OCI-LY7 (cell line): ENCODE results near the gene AGRN. TPM values are rescaled to one million over a fixed set of nuclear protein-coding genes. Genes with fewer than 3 reads are reported as not detected.

Experiments used
- BruUV-seq: library from RNA; stranded (reverse); fragments of 400-500 nt; replicated peaks from 2 replicates; lab custom pipeline; 2021; lab: Mats Ljungman, UMichigan
- CTCF ChIA-PET: fragments of 300-600 bp; sonication (Branson Sonifier 250); formaldehyde crosslinking; loops from one replicate; lab custom pipeline; 2022; ENCODE audit warnings: antibody characterized with exemption; ENCODE audit not compliant: unreplicated experiment; lab: Charles Lee
- POLR2A ChIA-PET: fragments of 300-600 bp; sonication (Branson Sonifier 250); formaldehyde crosslinking; loops from one replicate; lab custom pipeline; 2022; ENCODE audit warnings: antibody characterized with exemption; lab: Charles Lee
- DNase-seq: peaks from one replicate; pipeline ENCODE4 v3.0.0-alpha.2; 2015; ENCODE audit warnings: low spot score
- H2AFZ ChIP-seq: fragments of 200-600 bp; sonication (generic), shearing (Covaris generic); 2 replicates; pipeline ENCODE4 v1.6.1; 2014; ENCODE audit warnings: mild to moderate bottlenecking, antibody characterized with exemption, low read length, moderate library complexity
- H3K27ac ChIP-seq: fragments of 200-600 bp; sonication (generic); 2 replicates; pipeline ENCODE4 v1.5.1; 2014; ENCODE audit warnings: mixed run types, low read depth, mild to moderate bottlenecking, moderate library complexity, low read length, inconsistent platforms; ENCODE audit not compliant: poor library complexity, severe bottlenecking
- H3K36me3 ChIP-seq: fragments of 200-600 bp; sonication (generic); 2 replicates; pipeline ENCODE4 v1.6.1; 2014; ENCODE audit warnings: mild to moderate bottlenecking, antibody characterized with exemption, low read length, moderate library complexity, mixed read lengths; ENCODE audit not compliant: insufficient read depth
- H3K4me1 ChIP-seq: fragments of 200-600 bp; sonication (generic); 2 replicates; pipeline ENCODE4 v1.5.1; 2014; ENCODE audit warnings: mild to moderate bottlenecking, low read length; ENCODE audit not compliant: insufficient read depth, poor library complexity, severe bottlenecking
- H3K4me2 ChIP-seq: fragments of 200-600 bp; sonication (generic); 2 replicates; pipeline ENCODE4 v1.6.1; 2014; ENCODE audit warnings: mild to moderate bottlenecking, low read length
- H3K4me3 ChIP-seq: fragments of 200-600 bp; sonication (generic); 2 replicates; pipeline ENCODE4 v1.5.1; 2014; ENCODE audit warnings: mild to moderate bottlenecking, low read depth, low read length; ENCODE audit not compliant: poor library complexity, severe bottlenecking
- H3K79me2 ChIP-seq: fragments of 200-600 bp; sonication (generic); 2 replicates; pipeline ENCODE4 v1.6.1; 2016; ENCODE audit warnings: low read depth, mild to moderate bottlenecking, low read length, moderate library complexity, mixed read lengths; ENCODE audit not compliant: insufficient read depth
- H3K9me2 ChIP-seq: fragments of 200-600 bp; sonication (generic); 2 replicates; pipeline ENCODE4 v1.6.1; 2016; ENCODE audit warnings: mild to moderate bottlenecking, low read length, mixed read lengths; ENCODE audit not compliant: insufficient read depth
- H3K9me3 ChIP-seq: fragments of 200-600 bp; sonication (generic); 2 replicates; pipeline ENCODE4 v1.6.1; 2014; ENCODE audit warnings: mild to moderate bottlenecking, mixed run types, low read length, mixed read lengths
- H4K20me1 ChIP-seq: fragments of 200-600 bp; sonication (generic); 2 replicates; pipeline ENCODE4 v1.6.1; 2014; ENCODE audit warnings: mild to moderate bottlenecking, antibody characterized with exemption, low read length, moderate library complexity, mixed read lengths; ENCODE audit not compliant: insufficient read depth
- EZH2phosphoT487 ChIP-seq: fragments of 200-600 bp; sonication (generic); IDR thresholded peaks from 2 replicates; pipeline ENCODE4 v1.6.1; 2018; ENCODE audit warnings: low read depth, borderline replicate concordance, mild to moderate bottlenecking, mixed run types, antibody characterized with exemption, low read length, moderate library complexity, mixed read lengths
- intact Hi-C: fragments of 100-400 bp; cut with micrococcal nuclease; formaldehyde crosslinking; loops from one replicate; pipeline ENCODE4 v1.10.0; 2022; ENCODE audit not compliant: unreplicated experiment
- total RNA-seq, 2 experiments: library from RNA; depleted of rRNA in 1 of 2; stranded (reverse); fragments of >200 nt in 1 of 2; shearing (Covaris generic) in 1 of 2; gene quantifications; 2 replicates each; pipeline ENCODE4 v1.2.3, GENCODE V29; 2014 to 2022
- TF ChIP-seq, protein P1 (sequence below): fragments of 200-600 bp; sonication (generic); conservative IDR thresholded peaks from 2 replicates; pipeline ENCODE4 v1.5.1; 2014; ENCODE audit warnings: mild to moderate bottlenecking, antibody characterized with exemption, low read length, moderate library complexity, mixed read lengths

AGRN gene
- total RNA-seq, 2 experiments from 2014 or later: 2.7 to 9.1 TPM

DNA sequence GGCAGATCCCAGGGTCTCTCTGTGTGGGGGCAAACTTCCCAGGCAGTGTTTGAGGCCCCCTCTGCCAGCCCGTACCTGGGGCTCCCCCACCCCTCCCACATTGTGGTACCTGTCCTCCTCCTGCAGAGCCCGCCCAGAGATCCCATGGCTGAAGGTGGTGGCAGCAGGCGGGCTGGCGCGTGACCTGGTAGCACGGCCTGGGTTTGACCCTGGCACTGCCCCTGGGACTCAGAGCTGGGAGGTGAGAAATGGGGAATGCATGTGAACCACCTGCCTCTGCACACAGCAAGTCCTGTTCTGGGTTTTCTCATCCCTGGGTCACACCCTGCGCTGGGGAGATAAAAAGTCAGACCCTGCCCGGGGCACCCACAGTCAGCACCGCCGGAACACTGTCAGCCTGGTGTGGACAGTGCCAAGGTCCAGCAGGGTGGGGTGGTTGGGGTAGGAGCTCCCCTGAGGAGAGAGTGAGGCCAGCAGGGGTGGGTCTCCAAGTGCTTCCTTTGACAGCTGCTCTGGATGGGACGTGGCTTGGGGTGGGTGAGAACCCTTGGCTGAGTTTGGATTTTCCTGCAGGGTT, 11.8 kb downstream of the AGRN start:
- Histone ChIP-seq H3K36me3 (no peaks in the 10 kb centered on the region), H3K4me1 (peaks cover 20% of the 10 kb centered on the region), H3K79me2 (no peaks in the 10 kb centered on the region), H3K9me3 (no peaks in the 10 kb centered on the region), H2AFZ (no peak overlapping the region), H4K20me1 (no peaks in the 10 kb centered on the region), H3K9me2 (no peaks in the 10 kb centered on the region), H3K27ac (no peak overlapping the region), H3K4me3 (no peak overlapping the region), H3K4me2 (peak overlapping the region; percentile 35; the same call in 1 of the 2 replicates)
- TF ChIP-seq EZH2phosphoT487: no peak
- TF ChIP-seq, protein P1, sequence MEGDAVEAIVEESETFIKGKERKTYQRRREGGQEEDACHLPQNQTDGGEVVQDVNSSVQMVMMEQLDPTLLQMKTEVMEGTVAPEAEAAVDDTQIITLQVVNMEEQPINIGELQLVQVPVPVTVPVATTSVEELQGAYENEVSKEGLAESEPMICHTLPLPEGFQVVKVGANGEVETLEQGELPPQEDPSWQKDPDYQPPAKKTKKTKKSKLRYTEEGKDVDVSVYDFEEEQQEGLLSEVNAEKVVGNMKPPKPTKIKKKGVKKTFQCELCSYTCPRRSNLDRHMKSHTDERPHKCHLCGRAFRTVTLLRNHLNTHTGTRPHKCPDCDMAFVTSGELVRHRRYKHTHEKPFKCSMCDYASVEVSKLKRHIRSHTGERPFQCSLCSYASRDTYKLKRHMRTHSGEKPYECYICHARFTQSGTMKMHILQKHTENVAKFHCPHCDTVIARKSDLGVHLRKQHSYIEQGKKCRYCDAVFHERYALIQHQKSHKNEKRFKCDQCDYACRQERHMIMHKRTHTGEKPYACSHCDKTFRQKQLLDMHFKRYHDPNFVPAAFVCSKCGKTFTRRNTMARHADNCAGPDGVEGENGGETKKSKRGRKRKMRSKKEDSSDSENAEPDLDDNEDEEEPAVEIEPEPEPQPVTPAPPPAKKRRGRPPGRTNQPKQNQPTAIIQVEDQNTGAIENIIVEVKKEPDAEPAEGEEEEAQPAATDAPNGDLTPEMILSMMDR: no peak
- BruUV-seq: no TSS peak
- intact Hi-C loops: loop anchor here (2.0 to 10.0 kb wide), 5 partner anchors 47 to 276 kb away; partner anchors contain the start of genes ACAP3, B3GALT6, C1orf159 and PERM1
- ChIA-PET CTCF (interaction anchor here (0.6 kb wide), 1 partner anchor 27 kb away, joined by 3 read pairs; no protein-coding TSS in a partner anchor), POLR2A (no interaction called here)
- no peak for DNase-seq

GRCh38 chr1:1032424-1032823, 12.5 kb downstream of the AGRN start:
- ChIA-PET POLR2A (no interaction called here), CTCF (interaction anchor here (0.6 to 0.7 kb wide), 2 partner anchors 26 to 32 kb away, joined by 3 to 5 read pairs; no protein-coding TSS in a partner anchor)
- Histone ChIP-seq H3K4me2 (peak overlapping the region; percentile 60; the same call in 1 of the 2 replicates), H4K20me1 (no peaks in the 10 kb centered on the region), H3K79me2 (no peaks in the 10 kb centered on the region), H3K4me1 (peaks cover 25% of the 10 kb centered on the region), H3K27ac (no peak overlapping the region), H3K4me3 (peak overlapping the region; percentile 62), H3K9me2 (no peaks in the 10 kb centered on the region), H2AFZ (no peak overlapping the region), H3K36me3 (no peaks in the 10 kb centered on the region), H3K9me3 (no peaks in the 10 kb centered on the region)
- no TSS peak for BruUV-seq
- DNase-seq: no peak
- TF ChIP-seq, protein P1: no peak
- no peak for TF ChIP-seq EZH2phosphoT487
- intact Hi-C loops: loop anchor here (2.0 to 10.0 kb wide), 5 partner anchors 48 to 275 kb away; partner anchors contain the start of genes ACAP3, B3GALT6, C1orf159 and PERM1
